Transverse colon (tissue), 3 donors: ENCODE measurements around the gene FAHD1.

Source experiments
- POLR2A ChIP-seq: fragments of 450-650 bp; IDR thresholded peaks from one replicate; pipeline ENCODE4 v1.6.1; 2016; ENCODE audit warnings: antibody characterized with exemption, mild to moderate bottlenecking, moderate library complexity
- TF ChIP-seq, protein P1 (sequence below), 5 experiments: fragments of 200-600 bp in 3 of 5; fragments of 450-650 bp in 2 of 5; sonication (generic) in 3 of 5; IDR thresholded peaks; 1 replicate in 2 of 5; 2 replicates in 3 of 5; pipeline ENCODE4 v1.5.1; 2016 to 2017; ENCODE audit warnings: antibody characterized with exemption in 5 of 5, inconsistent platforms in 3 of 5, mild to moderate bottlenecking in 2 of 5, moderate library complexity in 1 of 5

DNA sequence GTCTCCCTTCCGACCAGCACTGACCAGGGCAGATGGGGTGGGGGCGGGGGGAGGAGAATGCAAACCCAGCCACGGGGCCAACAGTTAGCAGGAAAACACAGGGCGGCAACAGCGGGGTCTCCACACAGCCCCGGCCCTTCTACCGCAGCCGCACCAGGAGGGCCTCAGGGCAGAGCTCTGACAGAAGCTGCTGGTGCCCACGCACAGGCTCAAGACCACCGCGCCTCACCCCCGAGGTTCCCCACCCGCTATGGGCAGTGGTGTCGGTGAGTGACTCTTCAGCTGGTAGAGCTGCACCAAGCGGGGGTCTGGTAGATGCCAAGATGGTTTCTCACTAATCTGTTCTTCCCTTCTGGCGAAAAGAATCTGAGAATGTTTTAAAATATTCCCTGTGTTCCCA is 16.5 kb upstream of the FAHD1 start:
- TF ChIP-seq POLR2A = no peak
- TF ChIP-seq, protein P1, sequence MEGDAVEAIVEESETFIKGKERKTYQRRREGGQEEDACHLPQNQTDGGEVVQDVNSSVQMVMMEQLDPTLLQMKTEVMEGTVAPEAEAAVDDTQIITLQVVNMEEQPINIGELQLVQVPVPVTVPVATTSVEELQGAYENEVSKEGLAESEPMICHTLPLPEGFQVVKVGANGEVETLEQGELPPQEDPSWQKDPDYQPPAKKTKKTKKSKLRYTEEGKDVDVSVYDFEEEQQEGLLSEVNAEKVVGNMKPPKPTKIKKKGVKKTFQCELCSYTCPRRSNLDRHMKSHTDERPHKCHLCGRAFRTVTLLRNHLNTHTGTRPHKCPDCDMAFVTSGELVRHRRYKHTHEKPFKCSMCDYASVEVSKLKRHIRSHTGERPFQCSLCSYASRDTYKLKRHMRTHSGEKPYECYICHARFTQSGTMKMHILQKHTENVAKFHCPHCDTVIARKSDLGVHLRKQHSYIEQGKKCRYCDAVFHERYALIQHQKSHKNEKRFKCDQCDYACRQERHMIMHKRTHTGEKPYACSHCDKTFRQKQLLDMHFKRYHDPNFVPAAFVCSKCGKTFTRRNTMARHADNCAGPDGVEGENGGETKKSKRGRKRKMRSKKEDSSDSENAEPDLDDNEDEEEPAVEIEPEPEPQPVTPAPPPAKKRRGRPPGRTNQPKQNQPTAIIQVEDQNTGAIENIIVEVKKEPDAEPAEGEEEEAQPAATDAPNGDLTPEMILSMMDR (IDR thresholded peaks at IDR 0.05) = no peak
